GDM1 (cell line): ENCODE measurements around the gene VEPH1.

Experiments
- DNase-seq: peaks from one replicate; lab custom pipeline; 2025; lab: John Stamatoyannopoulos, UW

VEPH1 gene

DNA sequence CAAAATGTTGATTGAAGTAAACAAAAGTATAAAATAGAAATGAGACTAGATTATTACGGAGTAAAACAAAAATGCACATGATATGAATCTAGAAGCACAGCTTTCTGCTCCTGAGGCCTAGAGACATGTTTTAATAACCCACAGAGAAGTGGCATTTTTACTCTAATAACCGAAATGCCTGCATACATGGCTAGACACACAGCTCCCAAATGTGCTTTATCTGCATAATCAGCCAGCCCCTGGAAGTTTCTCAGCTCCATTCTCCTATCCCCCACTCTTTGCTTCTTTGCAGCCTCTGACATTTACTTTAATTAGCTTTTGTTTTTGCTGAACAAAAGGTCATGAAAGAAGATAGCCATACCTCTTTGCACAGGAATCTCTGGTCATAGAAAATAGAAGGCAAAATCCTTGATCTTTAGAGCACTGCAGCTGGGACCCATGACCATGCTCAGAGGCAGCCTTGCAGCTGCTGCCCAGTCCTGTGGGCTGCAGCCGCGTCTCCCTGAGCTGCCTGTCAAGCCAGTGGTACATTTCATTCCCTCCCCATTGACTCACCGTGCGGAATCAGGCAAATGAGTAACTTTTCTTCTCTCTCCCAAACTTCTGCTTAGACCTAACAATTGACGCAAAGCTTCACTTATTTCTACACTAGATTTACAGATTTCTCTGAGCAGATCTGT, at the start of gene VEPH1:
VEPH1 (minus strand) TSS at position 501 of the 680 bp plus-strand sequence. CDS start 8,067 bp downstream, outside the sequence.
- DNase-seq: no peak

DNA sequence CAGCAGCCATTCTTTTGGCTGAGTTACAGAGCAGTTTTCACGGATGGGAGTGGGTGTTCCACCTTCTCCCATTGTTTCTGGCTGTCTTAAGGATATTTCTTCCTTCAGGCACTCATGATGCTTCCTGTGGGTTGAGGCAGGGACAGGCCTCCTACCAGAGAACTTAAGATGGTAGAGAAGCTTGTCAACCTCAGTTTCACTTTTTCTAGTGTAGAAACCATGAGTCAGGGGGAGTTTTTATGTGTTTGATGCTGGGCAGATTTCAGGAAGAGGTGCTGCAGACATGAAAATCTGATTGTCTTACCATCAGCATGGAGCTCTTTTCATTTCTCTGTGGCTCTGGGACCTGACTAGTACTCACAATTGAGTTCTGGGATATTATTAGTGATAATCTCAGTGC, 48.7 kb upstream of the VEPH1 start:
- no peak for DNase-seq

DNA sequence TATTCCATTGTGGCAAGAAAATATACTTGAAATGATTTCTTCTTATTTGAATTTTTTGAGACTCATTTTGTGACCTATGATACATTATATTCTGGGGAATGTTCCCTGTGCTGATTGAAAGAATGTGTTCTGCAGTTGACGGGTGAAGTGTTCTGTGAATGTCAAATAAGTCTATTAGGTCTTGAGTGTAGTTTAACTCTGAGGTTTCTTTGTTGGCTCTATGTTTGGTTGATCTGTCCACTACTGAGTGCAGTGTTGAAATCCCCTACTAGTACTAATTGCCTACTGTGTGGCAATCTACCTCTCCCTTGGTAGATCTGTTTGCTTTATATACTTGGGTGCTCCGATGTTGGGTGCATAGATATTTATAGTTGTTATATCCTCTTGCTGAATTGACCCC, 46.3 kb upstream of the VEPH1 start:
- DNase-seq: no peak

DNA sequence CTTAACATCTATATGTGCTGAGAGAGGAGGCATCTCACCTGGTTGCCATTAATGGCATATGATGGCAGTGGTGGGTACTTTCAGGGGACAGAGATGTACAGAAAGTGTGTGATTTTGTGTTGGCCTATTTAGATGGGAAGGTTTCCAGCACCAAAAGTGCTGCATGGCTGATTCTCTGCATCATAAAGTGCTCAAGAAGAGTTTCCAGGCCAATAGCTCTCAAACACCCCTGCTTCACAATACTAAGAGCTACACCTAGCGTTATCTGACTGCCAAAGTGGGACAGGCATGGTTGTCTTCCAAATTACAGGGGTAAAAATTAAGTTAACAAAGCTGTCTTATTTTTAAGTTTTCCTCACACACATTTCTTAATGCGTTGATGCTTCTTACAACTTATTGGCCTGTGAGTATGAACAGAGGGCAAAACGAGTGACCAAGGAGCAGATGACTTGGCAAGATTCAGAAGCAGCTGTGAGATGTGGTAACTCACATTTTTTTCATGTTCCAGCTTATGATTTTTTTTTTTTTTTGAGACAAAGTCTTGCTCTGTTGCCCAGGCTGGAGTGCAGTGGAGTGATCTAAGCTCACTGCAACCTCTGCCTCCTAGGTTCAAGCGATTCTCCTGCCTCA, 41.4 kb upstream of the VEPH1 start:
- DNase-seq: no peak

DNA sequence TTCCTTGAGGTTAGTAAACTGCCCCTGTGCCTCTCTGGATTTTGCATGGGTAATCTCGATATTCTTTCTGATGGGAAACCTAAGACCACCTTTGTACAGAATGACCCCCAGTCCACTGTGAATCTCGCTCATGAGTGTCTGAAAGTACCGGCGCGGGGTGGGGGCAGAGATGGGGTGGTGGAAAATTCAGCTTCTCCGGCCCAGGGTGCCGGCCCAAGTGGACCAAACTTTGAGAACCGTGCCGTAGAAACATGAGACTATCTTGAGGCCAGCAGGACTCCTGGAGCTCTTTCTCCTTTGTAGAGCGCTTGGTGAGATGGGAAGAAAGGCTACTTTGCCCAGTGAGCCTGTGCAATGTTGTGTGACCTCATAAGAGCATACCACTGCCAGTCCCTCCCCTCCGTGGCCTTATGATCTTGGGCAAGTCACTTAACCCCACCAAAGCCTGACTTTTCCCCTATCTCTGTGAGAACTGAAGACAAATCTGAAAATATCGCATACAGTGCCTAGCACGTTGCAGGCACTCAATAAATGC, 40.4 kb upstream of the VEPH1 start:
- DNase-seq: no peak

DNA sequence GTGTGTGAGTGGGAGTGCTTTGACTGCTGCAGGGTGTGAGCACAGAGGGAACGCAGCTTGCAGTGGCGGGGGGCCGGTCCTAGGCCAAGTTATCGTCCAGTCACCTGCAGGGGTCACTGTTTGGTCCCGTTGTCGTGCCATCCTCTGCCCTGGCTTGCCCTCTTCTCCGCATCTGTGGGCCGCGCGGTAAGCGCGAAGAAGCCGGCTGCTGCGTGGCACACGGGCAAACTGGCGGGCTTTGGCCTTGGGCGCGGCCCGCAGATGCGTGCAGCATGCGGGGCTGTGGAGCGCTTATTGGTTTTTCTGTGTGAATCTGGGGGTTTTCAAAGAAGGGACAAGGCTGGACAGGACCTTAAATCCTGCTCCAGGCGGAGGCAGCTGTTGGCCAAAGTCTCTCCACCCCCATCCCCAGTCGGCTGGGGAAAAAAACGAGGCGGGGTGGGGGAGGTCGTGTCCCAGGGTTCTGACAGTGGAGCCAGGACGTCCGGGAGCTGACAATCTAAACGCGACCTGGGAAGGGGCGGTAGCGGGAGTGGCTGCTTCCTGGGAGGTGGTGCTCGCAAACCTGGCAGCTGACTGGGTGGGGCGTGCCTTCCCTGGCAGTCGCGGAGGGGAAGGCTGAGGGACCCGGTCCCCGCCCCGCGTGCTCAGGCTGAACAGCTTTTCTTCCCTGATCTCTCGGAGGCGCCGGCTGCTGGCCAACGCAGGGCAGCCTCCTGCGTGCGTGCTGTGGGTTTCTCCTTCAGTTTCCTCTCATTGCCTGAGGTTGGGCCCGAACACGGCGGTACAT, 39.7 kb upstream of the VEPH1 start:
- no peak for DNase-seq

DNA sequence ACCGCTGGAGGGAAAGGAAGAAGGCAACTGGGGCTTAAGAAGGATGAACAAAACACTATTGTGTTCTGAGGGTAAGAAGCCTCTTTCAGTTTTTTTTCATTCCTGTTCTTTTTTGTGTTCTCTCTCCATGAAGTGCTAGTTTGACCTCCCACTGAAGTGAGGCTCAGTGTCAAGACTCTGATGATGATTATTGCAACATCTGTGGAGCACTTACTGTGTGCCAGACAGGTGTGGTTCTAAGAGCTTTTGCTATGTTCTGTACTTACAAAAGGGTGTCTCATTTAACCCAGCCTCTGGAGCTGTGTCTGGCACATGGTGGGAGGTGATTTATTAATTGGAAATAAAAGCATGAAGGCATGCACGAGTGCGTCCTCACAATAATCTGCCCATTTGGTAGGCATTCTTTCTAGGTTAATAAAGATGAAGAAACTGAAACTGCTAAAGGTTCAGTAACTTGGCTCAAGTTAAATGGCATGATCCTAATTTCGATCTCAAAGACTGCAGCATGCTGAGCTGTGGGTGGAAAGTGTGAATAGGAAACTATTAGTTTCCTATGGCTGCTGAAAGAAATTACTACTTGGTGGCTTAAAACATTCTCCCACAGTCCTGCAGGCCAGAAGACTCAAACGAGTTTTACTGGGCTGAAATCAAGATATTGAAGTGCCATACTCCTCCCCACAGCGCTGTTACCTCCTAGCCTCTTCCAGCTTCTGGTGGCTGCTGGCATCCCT, 38.5 kb upstream of the VEPH1 start:
- no peak for DNase-seq

DNA sequence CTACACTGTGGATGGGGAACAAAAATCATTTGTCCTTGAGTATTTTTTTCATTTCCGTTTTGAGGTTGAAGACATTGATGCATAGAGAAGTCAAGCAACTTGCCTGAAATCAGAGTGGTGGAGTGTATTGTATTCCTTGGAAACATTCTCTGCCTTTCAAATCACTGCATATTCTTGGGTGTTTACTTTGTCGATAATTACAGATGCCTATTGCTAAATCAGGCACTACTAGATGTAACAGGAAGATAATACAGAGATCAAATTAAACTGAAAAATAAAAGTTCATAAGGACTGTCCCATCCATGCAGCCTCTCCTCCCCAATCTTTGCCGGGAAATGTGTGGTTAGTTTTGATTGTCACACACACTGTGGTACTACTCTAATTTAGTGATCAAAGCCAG, 37.4 kb upstream of the VEPH1 start:
- DNase-seq: no peak

DNA sequence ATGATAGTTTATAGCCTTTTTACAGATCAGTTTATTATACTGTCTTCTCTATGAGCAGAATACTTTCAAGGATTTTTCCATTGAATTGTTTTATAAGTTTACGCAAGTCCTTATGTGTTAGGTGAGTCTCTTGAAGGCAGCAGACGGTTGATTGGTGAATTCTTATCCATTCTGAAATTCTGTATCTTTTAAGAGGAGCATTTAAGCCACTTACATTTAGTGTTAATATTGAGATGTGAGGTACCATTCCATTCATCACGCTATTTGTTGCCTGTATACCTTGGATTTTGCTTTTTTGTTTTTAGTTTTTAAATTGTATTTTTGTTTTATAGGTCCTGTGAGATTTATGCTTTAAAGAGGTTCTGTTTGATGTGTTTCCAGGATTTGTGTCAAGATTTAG, 32.5 kb upstream of the VEPH1 start:
- no peak for DNase-seq

DNA sequence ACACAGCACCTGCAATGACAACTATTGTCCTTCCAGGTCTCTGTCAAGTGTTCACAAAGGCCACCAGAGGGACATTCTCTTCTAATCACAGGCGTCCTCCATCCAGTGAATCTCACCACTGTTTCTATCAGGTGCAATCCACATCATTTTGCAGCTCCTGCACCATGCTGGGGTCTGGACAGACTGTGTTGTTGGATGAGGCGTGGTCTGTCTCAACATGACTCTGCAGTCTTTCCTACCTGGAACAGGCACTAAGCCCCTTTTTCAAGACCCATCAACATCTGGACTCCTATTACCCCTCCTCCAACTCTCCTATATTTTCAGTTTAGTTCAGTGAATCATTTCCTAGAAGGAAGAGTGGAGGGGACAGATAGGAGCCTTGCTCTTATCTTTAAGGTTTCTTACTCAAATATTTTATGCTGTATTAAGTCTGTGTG, 31.5 kb upstream of the VEPH1 start:
- no peak for DNase-seq

DNA sequence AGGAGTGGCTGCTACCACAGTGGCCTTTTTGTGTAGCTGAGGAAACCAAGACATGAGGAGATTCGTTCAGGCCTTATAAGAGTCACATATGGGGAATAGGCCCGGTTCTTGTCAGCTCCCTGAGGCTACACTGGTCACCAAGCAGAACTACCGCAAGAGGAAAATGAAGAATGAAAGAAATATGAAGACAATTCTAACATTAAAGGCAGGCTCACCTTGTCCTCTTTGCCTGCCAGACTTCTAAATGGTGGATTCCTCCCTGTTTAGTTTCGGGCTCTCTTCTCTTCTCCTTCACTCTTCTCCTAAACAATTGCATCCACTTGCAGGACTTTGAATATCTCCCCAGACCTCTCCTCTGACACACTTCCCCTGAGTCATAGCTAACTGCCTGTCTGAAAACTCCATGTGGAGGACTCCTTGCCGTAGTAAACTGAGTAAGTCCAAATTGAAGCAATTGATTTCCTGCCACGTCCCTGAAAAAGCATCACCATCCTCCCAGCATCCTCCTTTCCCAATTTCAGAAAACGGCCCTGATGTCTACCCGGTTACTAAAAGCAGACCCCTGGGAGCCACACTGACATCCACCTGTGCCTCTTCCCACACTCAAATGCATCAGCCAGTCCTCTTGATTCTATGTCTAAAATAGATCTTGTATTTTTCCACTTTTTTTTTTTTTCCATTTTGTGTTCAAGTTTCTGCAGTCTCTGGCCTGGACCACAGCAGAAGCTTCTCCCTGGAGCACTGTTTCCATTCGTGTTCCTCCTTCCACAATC, 30.3 kb upstream of the VEPH1 start:
- no peak for DNase-seq

DNA sequence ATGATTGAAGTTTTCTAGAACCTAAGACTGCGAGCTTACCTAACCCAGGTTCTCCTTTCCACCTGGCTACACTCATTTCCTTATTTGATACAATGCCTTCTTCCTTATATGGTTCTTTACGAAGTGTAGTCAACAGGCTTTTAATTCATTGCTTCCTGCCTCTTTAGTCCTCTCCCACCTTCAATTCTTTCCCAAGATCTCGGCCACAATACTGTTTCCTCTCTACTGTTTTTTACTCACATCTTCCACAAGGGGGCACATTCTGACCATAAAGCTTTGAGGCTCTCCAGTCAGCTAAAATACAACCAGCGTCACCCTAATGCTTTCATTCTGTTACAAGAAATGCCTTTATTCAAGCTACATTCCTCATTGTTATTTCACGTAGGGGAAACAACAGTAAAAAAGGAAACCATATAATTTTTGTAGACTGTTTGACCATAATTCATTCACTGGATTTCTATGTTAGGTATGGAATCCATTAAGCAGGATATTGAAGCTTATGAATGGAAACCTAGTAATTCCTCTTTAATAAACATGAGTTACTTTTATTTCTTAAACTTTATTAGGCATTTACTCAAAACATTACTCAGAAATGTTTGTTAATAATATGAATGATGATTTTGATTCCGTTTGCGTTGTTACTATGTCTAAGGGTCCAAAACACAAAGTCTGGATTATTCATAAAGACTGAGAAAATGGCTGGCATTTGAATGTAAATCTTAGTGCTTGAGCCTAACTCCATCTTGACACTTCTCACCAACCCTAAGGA, 29.5 kb upstream of the VEPH1 start:
- DNase-seq: peak; percentile 58

DNA sequence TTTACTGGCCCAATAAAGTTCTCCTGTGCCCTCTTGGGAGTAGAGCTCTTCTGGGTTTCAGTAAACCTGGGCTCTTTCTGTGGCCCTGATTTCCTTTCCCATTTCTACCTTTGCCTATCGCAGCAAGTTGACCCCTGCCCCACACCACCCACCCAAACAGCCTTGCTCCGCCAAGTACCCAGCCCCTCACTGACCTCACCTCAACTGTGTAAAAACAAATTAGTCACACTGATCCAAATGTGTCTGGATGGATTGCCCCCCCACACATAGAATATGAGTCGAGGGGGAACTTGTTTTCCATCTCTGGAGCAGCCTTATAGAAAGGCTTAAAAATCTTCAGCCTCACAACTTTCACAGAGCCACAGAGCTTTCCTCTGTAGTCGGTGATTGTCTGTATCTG, 28.6 kb upstream of the VEPH1 start:
- DNase-seq: no peak

DNA sequence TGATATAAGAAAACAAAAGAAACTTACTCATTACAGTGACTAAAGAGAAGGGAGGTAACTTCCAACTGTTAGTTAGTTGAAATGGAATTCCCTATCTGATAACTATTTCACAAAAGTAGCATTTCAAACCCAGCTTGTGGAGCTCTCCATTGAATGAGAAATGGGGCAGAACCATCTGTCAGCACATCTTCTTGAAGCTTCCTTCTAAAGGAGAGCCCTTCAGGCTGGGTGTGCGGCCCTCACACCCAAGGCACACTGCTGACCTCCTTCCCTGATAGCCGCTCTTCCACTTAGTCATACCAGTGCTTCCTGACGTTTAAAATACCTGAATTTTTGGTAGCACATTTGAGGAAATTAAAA, 28.1 kb upstream of the VEPH1 start:
- no peak for DNase-seq

DNA sequence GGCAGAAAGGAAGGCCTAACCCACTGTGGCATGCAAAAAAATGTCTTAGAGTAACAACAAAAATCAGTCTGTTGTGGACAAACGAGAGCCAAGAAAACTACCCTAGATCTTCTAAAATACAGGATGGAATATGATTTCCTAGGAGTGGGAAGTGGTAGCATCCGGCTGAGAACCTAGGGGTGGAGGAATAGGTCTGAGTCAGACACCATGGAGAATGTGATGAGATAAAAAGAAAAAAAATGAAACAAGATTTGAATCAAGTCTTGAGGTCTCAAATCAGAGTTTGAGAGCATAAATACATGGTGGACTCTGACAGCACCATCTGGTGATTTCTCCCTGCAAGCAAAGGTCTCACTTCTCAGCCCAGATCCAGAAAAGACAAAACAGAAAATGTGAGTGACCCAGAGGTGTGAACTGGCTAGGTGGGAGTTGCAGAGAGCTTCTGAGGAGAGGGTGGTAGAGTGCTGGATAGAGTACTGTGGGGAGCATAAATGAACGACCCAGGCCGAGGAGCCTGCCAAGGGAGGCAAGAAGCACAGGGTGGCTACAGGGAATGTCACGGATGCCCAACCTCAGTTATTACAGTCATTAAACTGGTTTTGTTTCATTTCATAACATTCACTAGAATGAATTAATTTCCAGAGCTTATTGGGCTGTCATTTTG, 27.6 kb upstream of the VEPH1 start:
- no peak for DNase-seq

DNA sequence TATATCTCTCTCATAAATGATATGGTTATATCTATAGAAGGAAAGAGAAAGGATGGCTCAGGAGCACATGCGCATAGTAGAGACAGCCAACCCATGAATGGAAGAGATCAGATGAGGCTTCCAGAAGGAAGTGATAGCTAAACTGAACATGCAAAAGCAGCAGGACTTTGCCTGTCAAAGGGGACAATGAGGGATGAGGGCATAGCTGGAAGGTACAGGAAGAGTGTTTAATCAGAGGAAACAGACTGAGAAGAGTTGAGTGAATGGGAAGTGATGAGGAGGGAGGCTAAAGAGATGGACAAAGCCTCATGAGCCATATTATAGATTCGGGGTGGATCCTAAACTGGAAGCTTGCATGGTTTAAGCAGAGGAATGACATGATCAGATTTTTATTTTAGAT, 26.5 kb upstream of the VEPH1 start:
- no peak for DNase-seq

DNA sequence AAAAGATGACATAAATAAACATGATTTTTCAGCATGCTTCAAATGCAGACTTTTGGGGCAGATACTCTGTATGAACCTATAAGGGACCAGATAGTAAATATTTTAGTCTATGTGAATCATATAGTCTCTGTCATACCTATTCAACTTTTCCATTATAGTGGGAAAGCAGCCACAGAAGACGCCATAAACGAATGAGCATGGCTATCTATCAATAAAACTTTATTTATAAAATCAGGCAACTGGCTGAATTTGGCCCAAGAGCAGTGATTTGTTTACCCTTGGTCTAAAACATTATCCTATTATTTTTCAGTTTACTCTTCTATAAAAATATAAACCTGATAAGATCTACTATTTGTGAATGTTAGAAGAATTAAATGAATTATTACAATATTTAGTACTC, 25.9 kb upstream of the VEPH1 start:
- DNase-seq: no peak

DNA sequence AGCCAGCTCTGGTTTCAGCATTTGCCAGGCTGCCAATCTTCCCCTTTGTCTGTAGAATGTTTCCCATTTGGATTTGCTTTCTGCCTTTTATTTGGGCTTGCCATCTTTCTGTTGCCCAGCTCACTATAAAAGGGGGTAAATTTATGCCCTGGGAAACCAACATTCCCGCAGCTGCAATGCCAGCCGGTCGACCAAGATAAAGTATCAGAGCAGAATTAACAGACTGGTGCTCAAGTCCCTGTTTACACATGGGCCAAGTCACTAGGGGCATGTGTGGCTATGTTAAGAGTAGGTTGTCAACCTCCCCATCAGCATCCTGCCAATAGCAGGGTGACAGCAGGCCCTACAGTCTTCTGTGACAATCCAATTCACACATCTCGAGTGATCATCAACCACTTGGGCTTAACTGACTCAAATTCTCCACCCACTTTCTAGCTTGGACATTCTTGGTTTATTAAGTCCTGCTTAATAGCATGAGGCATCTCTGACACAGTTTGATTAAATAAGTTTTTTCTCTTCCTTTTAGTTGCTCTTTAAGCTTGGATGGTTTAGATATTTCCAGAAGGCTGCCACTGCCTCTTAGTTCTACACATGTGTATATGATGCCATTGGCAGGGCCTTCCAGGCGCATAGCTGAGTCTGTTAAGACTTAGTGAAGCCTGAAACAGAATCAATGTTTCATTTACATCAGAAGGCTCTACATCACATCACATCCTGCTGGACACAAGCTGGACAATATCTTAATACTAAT, 24.1 kb upstream of the VEPH1 start:
- no peak for DNase-seq

DNA sequence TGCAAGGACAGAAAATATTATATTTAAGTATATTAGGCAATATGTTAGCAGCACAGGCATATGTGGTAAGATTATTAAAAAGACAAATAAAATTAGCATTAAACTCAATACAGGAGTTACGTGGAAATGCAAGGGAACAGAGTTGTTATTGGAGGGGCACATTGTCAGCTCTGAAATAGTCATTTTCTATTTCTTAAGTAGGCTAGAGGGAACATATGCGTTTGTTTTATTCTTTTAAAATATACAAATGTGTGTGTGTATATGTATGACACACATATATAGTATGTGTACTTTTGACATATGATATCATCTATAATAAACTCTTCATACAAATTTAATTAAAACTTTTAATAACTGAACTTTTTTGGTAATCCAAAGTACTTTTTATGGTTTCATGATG, 22.8 kb upstream of the VEPH1 start:
- DNase-seq: no peak

DNA sequence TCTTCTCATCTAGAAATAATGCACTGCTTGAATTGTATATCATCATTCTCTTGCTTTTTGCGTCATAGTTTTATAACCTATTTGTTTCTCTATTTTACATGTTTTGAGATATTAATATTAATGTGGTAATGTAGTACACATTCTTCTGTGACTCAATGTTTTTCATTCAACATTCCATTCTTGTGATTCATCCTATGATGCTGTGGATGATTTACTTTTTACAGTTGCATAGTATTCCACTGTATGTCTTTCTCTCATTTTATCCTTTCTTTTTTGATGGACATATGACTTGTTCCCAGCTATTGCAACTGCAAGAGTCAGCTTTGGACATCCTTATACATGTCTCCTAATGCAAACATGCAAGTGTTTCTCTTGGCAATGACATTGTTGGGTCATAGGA, 20.6 kb upstream of the VEPH1 start:
- DNase-seq: no peak
